ENCODE results near the gene ADAMTS10. TPM values are rescaled to one million over a fixed set of nuclear protein-coding genes. Genes with fewer than 3 reads are reported as not detected.
A peak's percentile ranks its signal among the peaks of the same experiment; 100 is the strongest.

ADAMTS10 gene
- total and polyA plus RNA-seq, 10 of the 15 experiments (the other 5 are each of a cell fraction or from before 2014, with no cell fraction given), result 0.01 to 2.5 (median 0.42) TPM; not detected in 3

DNA sequence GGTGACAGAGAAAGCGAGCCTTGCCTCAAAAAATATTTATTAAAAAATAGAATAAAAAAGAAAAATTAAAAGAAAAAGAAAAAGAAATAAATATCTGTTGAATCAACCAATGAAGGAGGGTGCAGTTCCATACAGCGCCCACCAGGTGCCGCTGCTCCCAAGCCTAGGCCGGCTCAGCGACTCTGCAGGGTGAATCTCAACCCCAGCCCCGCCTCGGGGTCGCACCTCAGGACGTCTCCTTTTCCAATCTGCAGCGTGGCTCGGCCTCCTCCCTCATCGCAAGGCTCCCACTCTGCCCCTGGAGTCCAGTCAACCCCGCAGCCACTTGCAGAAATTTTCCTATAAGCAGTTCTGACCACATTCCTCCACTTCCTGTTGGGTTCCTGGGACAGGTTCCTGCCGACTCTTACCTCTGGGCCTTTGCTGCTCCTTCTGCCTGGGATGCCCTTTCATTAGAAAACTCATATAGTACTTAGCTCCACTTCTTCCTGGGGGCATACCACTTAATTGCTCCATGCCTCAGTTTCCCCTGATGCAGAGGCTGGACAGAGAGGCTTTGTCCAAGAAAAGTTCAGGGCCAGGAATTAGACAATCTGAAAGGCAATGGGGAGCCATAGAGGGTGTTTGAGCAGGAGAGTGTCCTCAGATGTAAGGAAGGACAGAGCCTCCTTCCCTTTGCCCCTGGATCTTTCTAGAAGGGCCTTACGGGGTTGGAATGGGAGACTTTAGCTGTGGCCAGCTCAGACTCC, 44.2 kb upstream of the ADAMTS10 start (continued):
- TF ChIP-seq, protein P1, sequence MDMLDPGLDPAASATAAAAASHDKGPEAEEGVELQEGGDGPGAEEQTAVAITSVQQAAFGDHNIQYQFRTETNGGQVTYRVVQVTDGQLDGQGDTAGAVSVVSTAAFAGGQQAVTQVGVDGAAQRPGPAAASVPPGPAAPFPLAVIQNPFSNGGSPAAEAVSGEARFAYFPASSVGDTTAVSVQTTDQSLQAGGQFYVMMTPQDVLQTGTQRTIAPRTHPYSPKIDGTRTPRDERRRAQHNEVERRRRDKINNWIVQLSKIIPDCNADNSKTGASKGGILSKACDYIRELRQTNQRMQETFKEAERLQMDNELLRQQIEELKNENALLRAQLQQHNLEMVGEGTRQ (IDR thresholded peaks at IDR 0.05; ENCODE audit: borderline replicate concordance, low read depth, low read length), result no peak
- TF ChIP-seq TCF12 (IDR thresholded peaks at IDR 0.05; ENCODE audit: low read depth, low read length) (no peak), SMC3 (IDR thresholded peaks at IDR 0.05; ENCODE audit: borderline replicate concordance, low read length) (peak; percentile 83)

DNA sequence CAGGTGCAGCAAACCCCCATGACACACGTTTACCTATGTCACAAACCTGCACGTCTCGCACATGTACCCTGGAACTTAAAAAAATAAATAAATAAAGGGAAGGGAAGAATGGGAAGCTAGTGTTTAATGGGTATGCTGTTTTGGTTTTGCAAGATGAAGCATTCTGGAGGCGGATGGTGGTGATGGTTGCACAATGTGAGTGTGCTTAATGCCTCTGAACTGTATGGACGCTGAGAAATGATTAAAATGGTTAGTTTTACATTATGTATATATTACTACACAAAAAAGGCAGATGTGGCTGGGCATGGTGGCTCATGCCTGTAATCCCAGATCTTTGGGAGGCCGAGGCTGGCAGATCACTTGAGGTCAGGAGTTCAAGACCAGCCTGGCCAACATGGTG, 37.7 kb upstream of the ADAMTS10 start:
- no peak overlapping the region for H2AFZ ChIP-seq (ENCODE audit: control insufficient read depth, low read depth, low read length)
- no peak overlapping the region for H3K9ac ChIP-seq (ENCODE audit: control insufficient read depth, insufficient read depth, low read length)
- no peak for FAIRE-seq
- no peaks in the 10 kb centered on the region for H4K20me1 ChIP-seq (ENCODE audit: control insufficient read depth, insufficient read depth)
- TF ChIP-seq ETV6 (conservative IDR thresholded peaks at IDR 0.05 in 1 of 2, IDR thresholded peaks at IDR 0.05 in 1 of 2; ENCODE audit: borderline replicate concordance in 1 of 2, low read depth in 1 of 2) (no peak), SMAD1 (IDR thresholded peaks at IDR 0.05; ENCODE audit: low read depth, partially characterized antibody) (no peak), KDM1A (IDR thresholded peaks at IDR 0.05; ENCODE audit: borderline replicate concordance) (no peak), HDAC2 (IDR thresholded peaks at IDR 0.05) (no peak), ZSCAN29 (IDR thresholded peaks at IDR 0.05) (no peak), HDGF (IDR thresholded peaks at IDR 0.05) (no peak), FOS (IDR thresholded peaks at IDR 0.05; ENCODE audit: borderline replicate concordance, extremely low read depth, insufficient read length) (no peak), CHD2 (IDR thresholded peaks at IDR 0.05; ENCODE audit: borderline replicate concordance, low read depth, low read length) (no peak), DPF2 (IDR thresholded peaks at IDR 0.05) (no peak), GABPA (IDR thresholded peaks at IDR 0.05; ENCODE audit: low read depth) (no peak), CBX3 (IDR thresholded peaks at IDR 0.05; ENCODE audit: borderline replicate concordance, low read depth) (no peak), FOXK2 (IDR thresholded peaks at IDR 0.05) (no peak), TCF3 (IDR thresholded peaks at IDR 0.05; ENCODE audit: borderline replicate concordance, insufficient read depth, low read depth, low read length) (no peak), NFYB (IDR thresholded peaks at IDR 0.05; ENCODE audit: insufficient read depth, low read depth, low read length) (no peak), RBBP5 (conservative IDR thresholded peaks at IDR 0.05) (no peak)
- TF ChIP-seq, protein P2, sequence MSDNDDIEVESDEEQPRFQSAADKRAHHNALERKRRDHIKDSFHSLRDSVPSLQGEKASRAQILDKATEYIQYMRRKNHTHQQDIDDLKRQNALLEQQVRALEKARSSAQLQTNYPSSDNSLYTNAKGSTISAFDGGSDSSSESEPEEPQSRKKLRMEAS (IDR thresholded peaks at IDR 0.05; ENCODE audit: low read depth, low read length), result no peak
- TF ChIP-seq, protein P3, sequence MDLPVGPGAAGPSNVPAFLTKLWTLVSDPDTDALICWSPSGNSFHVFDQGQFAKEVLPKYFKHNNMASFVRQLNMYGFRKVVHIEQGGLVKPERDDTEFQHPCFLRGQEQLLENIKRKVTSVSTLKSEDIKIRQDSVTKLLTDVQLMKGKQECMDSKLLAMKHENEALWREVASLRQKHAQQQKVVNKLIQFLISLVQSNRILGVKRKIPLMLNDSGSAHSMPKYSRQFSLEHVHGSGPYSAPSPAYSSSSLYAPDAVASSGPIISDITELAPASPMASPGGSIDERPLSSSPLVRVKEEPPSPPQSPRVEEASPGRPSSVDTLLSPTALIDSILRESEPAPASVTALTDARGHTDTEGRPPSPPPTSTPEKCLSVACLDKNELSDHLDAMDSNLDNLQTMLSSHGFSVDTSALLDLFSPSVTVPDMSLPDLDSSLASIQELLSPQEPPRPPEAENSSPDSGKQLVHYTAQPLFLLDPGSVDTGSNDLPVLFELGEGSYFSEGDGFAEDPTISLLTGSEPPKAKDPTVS (IDR thresholded peaks at IDR 0.05; ENCODE audit: low read depth, low read length), result no peak
- ChIA-PET RAD21 (ENCODE audit: unreplicated experiment) (no interaction called here), CTCF (no interaction called here), SMC1A (ENCODE audit: uncharacterized antibody, unreplicated experiment) (no interaction called here), POLR2A (no interaction called here)
- 29% methylated on average over 6 of the region's 6 CpGs for WGBS (ENCODE audit: insufficient coverage, insufficient replicate concordance, low lambda C conversion rate, missing lambda C conversion rate)
- H3K4me2 ChIP-seq (ENCODE audit: control insufficient read depth, insufficient read depth), result no peak overlapping the region
- intact Hi-C loops (cut with micrococcal nuclease; ENCODE audit: unreplicated experiment) (no loop called here), in situ Hi-C loops (cut with MboI) (no loop called here)
- H3K27ac ChIP-seq (ENCODE audit: control insufficient read depth, insufficient read depth), result no peak overlapping the region
- no peaks in the 10 kb centered on the region for H3K36me3 ChIP-seq (ENCODE audit: control insufficient read depth in 2 of 2, insufficient read depth in 2 of 2, low read length in 1 of 2)
- BruUV-seq (replicated peaks), result no TSS peak
- H3K4me3 ChIP-seq, result no peak overlapping the region
- H3K4me1 ChIP-seq (ENCODE audit: control insufficient read depth, insufficient read depth, low read length), result no peaks in the 10 kb centered on the region
- DNase-seq (ENCODE audit: low read depth, low spot score), result no peak
- no peaks in the 10 kb centered on the region for H3K79me2 ChIP-seq (ENCODE audit: control insufficient read depth, insufficient read depth, low read length)
- no peaks in the 10 kb centered on the region for H3K9me3 ChIP-seq (replicated peaks; ENCODE audit: control insufficient read depth, insufficient read depth, low read length)
- no peak for ATAC-seq
- no peaks in the 10 kb centered on the region for H3K27me3 ChIP-seq (replicated peaks in 1 of 2; ENCODE audit: control insufficient read depth in 2 of 2, insufficient read depth in 2 of 2, low read length in 1 of 2)
